B cell (primary cell): ENCODE measurements around the gene TP63. TPM values are rescaled to one million over a fixed set of nuclear protein-coding genes. Genes with fewer than 3 reads are reported as not detected.

ENCODE experiments used
- ATAC-seq: fragments of 200-7000 bp; cut with Tn5 transposase; one replicate; pipeline ENCODE4 v1.10.0; 2021; ENCODE audit warnings: low read depth, mild to moderate bottlenecking, moderate number of reproducible peaks, moderate library complexity
- CTCF ChIA-PET: fragments of 350-600 bp; sonication (Branson Sonifier 250); formaldehyde crosslinking; loops from one replicate; lab custom pipeline; 2021; ENCODE audit warnings: antibody characterized with exemption, inconsistent platforms; lab: Charles Lee
- POLR2A ChIA-PET: fragments of 350-600 bp; sonication (Branson Sonifier 250); formaldehyde crosslinking; loops from one replicate; lab custom pipeline; 2021; ENCODE audit warnings: antibody characterized with exemption; lab: Charles Lee
- DNase-seq: peaks from one replicate; pipeline ENCODE4 v3.0.0; 2013
- H2AFZ ChIP-seq: 2 replicates; pipeline ENCODE4 v1.6.1; 2012; ENCODE audit warnings: mild to moderate bottlenecking, low read depth, low read length; ENCODE audit not compliant: insufficient read depth, poor library complexity, severe bottlenecking
- H3K27ac ChIP-seq, 2 donors: 1 replicate in 1 of 2; 2 replicates in 1 of 2; pipeline ENCODE4 v1.5.1; 2012 to 2013; ENCODE audit warnings: low read length in 2 of 2, mild to moderate bottlenecking in 2 of 2, moderate library complexity in 1 of 2
- H3K27me3 ChIP-seq, 4 experiments: fragments of 200-600 bp in 1 of 4; sonication (generic) in 1 of 4; replicated peaks in 1 of 4; 1 replicate in 2 of 4; 2 replicates in 2 of 4; pipeline versions ENCODE4 v1.6.1 to v1.7.0; 2013 to 2016; ENCODE audit warnings: low read length in 3 of 4, mild to moderate bottlenecking in 2 of 4, mixed read lengths in 1 of 4, moderate library complexity in 1 of 4; ENCODE audit not compliant: insufficient read depth in 4 of 4, control insufficient read depth in 3 of 4; ENCODE audit errors: control extremely low read depth in 1 of 4
- H3K36me3 ChIP-seq, 2 experiments: replicated peaks in 1 of 2; 1 replicate in 1 of 2; 2 replicates in 1 of 2; pipeline versions ENCODE4 v1.6.1 to v1.7.1; 2013; ENCODE audit warnings: low read length in 1 of 2; ENCODE audit not compliant: insufficient read depth in 2 of 2, control insufficient read depth in 1 of 2; ENCODE audit errors: control extremely low read depth in 1 of 2, extremely low read depth in 1 of 2
- H3K4me1 ChIP-seq, 2 donors: fragments of 200-600 bp in 1 of 2; sonication (generic) in 1 of 2; 1 replicate in 1 of 2; 2 replicates in 1 of 2; pipeline versions ENCODE4 v1.5.1 to v1.6.1; 2013 to 2017; ENCODE audit warnings: low read length in 2 of 2; ENCODE audit not compliant: control insufficient read depth in 2 of 2, insufficient read depth in 2 of 2
- H3K4me2 ChIP-seq: replicated peaks from 2 replicates; pipeline ENCODE3; 2012; ENCODE audit warnings: mild to moderate bottlenecking, low read depth, low read length; ENCODE audit not compliant: poor library complexity, severe bottlenecking
- H3K4me3 ChIP-seq, 5 experiments: fragments of 200-600 bp in 1 of 5; sonication (generic) in 1 of 5; 1 replicate in 3 of 5; 2 replicates in 2 of 5; pipeline versions ENCODE4 v1.5.1 to v1.7.0; 2011 to 2016; ENCODE audit warnings: low read length in 4 of 5, mild to moderate bottlenecking in 4 of 5, low read depth in 2 of 5, control low read depth in 1 of 5, moderate library complexity in 1 of 5; ENCODE audit not compliant: insufficient read depth in 1 of 5; ENCODE audit errors: control extremely low read depth in 1 of 5, extremely low read depth in 1 of 5
- H3K79me2 ChIP-seq: fragments of 200-600 bp; sonication (generic); one replicate; pipeline ENCODE4 v1.6.0; 2016; ENCODE audit warnings: low read length; ENCODE audit not compliant: control insufficient read depth, insufficient read depth
- H3K9ac ChIP-seq: fragments of 200-600 bp; sonication (generic); 2 replicates; pipeline ENCODE4 v1.6.1; 2017; ENCODE audit warnings: mild to moderate bottlenecking, low read length, moderate library complexity
- H3K9me3 ChIP-seq, 3 donors: one replicate each; pipeline versions ENCODE4 v1.6.1 to v1.7.1; 2013; ENCODE audit warnings: low read length in 2 of 3; ENCODE audit not compliant: control insufficient read depth in 2 of 3, insufficient read depth in 1 of 3; ENCODE audit errors: control extremely low read depth in 1 of 3
- H4K20me1 ChIP-seq: 2 replicates; pipeline ENCODE4 v1.6.0; 2012; ENCODE audit warnings: mild to moderate bottlenecking, low read length; ENCODE audit not compliant: insufficient read depth, control insufficient read depth, poor library complexity, severe bottlenecking
- H3K27ac Mint-ChIP-seq: one replicate; pipeline ENCODE4 v1.8.0; 2021; ENCODE audit warnings: mixed read lengths
- H3K27me3 Mint-ChIP-seq: one replicate; pipeline ENCODE4 v1.8.0; 2021; ENCODE audit warnings: mixed read lengths
- H3K4me1 Mint-ChIP-seq: one replicate; pipeline ENCODE4 v1.8.0; 2021; ENCODE audit warnings: mixed read lengths
- H3K4me3 Mint-ChIP-seq: one replicate; pipeline ENCODE4 v1.8.0; 2021; ENCODE audit warnings: mixed read lengths
- H3K9me3 Mint-ChIP-seq: one replicate; pipeline ENCODE4 v1.8.0; 2022; ENCODE audit warnings: mixed read lengths; ENCODE audit not compliant: insufficient read depth
- EZH2 ChIP-seq: IDR thresholded peaks from 2 replicates; pipeline ENCODE4 v1.6.1; 2012; ENCODE audit warnings: borderline replicate concordance, low read depth, mild to moderate bottlenecking, moderate library complexity, low read length; ENCODE audit not compliant: insufficient read depth, poor library complexity, severe bottlenecking
- WGBS: methylation state at CpG from one replicate; pipeline ENCODE4 v1.1.5; 2013; ENCODE audit warnings: missing lambda C conversion rate; ENCODE audit not compliant: insufficient coverage; 5-methylcytosine and 5-hydroxymethylcytosine counted together
- intact Hi-C: fragments of 100-400 bp; cut with micrococcal nuclease; formaldehyde crosslinking; loops from one replicate; pipeline ENCODE4 v1.10.0; 2022
- polyA plus RNA-seq: library from polyadenylated mRNA; depleted of rRNA; stranded (reverse); fragments of >200 nt; gene quantifications from 2 replicates; pipeline ENCODE4 v1.2.3, GENCODE V29; 2012
- total RNA-seq, 2 donors: library from RNA; stranded (reverse); fragments of 120-200 nt in 1 of 2; gene quantifications; 1 replicate in 1 of 2; 2 replicates in 1 of 2; pipeline versions ENCODE4 v1.2.3 to v1.2.4, GENCODE V29; 2013 to 2022
- TF ChIP-seq, protein P1 (sequence below): fragments of 200-600 bp; IDR thresholded peaks from one replicate; pipeline ENCODE4 v1.8.0; 2022; ENCODE audit warnings: antibody characterized with exemption, mild to moderate bottlenecking

TP63 gene
- total and polyA plus RNA-seq, 2 donors (not counting 1 experiment from before 2014, with no cell fraction given): 1.2 to 2.0 TPM

- Histone ChIP-seq H4K20me1 (no peaks in the 10 kb centered on the region), H3K4me2 (no peak overlapping the region), H3K27ac (no peak overlapping the region), H3K36me3 (no peaks in the 10 kb centered on the region), H3K27me3 (no peaks in the 10 kb centered on the region), H3K79me2 (no peaks in the 10 kb centered on the region), H2AFZ (no peak overlapping the region), H3K9ac (no peak overlapping the region), H3K4me1 (no peaks in the 10 kb centered on the region), H3K4me3 (no peak overlapping the region), H3K9me3 (no peaks in the 10 kb centered on the region)
- 53% methylated on average over 2 of the region's 3 CpGs for WGBS
- TF ChIP-seq, protein P1, sequence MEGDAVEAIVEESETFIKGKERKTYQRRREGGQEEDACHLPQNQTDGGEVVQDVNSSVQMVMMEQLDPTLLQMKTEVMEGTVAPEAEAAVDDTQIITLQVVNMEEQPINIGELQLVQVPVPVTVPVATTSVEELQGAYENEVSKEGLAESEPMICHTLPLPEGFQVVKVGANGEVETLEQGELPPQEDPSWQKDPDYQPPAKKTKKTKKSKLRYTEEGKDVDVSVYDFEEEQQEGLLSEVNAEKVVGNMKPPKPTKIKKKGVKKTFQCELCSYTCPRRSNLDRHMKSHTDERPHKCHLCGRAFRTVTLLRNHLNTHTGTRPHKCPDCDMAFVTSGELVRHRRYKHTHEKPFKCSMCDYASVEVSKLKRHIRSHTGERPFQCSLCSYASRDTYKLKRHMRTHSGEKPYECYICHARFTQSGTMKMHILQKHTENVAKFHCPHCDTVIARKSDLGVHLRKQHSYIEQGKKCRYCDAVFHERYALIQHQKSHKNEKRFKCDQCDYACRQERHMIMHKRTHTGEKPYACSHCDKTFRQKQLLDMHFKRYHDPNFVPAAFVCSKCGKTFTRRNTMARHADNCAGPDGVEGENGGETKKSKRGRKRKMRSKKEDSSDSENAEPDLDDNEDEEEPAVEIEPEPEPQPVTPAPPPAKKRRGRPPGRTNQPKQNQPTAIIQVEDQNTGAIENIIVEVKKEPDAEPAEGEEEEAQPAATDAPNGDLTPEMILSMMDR: no peak
- TF ChIP-seq EZH2: no peak
- no peaks in the 10 kb centered on the region for H3K4me1 Mint-ChIP-seq
- H3K27me3 Mint-ChIP-seq: no peaks in the 10 kb centered on the region
- intact Hi-C loops: no loop called here
- H3K27ac Mint-ChIP-seq: no peak overlapping the region
- H3K4me3 Mint-ChIP-seq: no peak overlapping the region
- ATAC-seq (no peak), DNase-seq (no peak)
- H3K9me3 Mint-ChIP-seq: no peaks in the 10 kb centered on the region
- CTCF ChIA-PET: no interaction called here
- POLR2A ChIA-PET: no interaction called here
Observed at GRCh38 chr3:189708375-189708774, 77.2 kb downstream of the TP63 start.

DNA sequence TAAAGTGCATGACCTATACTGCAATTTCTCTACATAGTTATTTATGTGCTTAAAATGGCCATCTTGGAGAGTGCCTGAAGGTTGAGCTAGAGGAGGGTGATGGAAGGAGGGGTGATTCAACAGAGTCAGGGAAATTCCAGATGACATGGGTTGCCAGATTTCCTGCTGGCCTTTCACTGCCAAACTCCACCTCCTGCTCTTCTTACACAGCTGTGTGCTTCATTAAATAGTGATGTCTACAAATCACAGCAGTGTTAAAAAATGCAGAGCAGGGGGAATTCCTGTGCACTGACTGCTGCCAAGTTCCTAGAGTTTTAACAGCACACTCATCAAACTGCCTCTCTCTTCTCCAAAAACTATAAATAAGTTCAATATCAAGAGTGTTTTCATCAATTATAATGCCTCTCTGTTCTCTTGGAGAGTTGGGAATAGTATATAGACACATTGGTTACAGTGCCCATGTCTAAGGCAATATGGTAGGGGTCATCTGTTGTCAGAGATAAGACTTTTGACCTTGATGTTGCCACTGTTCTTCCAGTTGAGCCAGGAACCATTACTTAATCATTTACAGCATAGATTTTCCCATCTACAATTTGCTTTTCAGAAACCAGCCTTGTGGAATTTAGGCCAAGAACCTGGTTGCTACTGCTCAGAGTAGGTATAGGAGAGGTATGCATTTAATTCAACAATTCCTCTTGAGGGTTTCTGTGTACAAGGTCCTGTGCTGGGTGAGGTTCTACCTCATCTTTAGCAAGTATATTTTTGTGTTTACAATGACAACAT is 79.6 kb downstream of the TP63 start:
- no peak overlapping the region for H3K4me2 ChIP-seq
- H3K4me1 ChIP-seq: no peaks in the 10 kb centered on the region
- no peaks in the 10 kb centered on the region for H3K79me2 ChIP-seq
- no peak overlapping the region for H3K9ac ChIP-seq
- H3K27ac Mint-ChIP-seq: no peak overlapping the region
- H3K4me3 Mint-ChIP-seq: no peak overlapping the region
- peaks cover 5% of the 10 kb centered on the region for H3K4me1 Mint-ChIP-seq
- ChIA-PET POLR2A (no interaction called here), CTCF (no interaction called here)
- DNase-seq (no peak), ATAC-seq (no peak)
- no peak overlapping the region for H3K27ac ChIP-seq
- no peaks in the 10 kb centered on the region for H3K9me3 Mint-ChIP-seq
- no peak overlapping the region for H2AFZ ChIP-seq
- intact Hi-C loops: no loop called here
- TF ChIP-seq, protein P1: no peak
- TF ChIP-seq EZH2: no peak
- no peaks in the 10 kb centered on the region for H3K9me3 ChIP-seq
- H3K27me3 ChIP-seq: no peaks in the 10 kb centered on the region
- H3K36me3 ChIP-seq: no peaks in the 10 kb centered on the region
- H3K27me3 Mint-ChIP-seq: no peaks in the 10 kb centered on the region
- H4K20me1 ChIP-seq: no peaks in the 10 kb centered on the region
- no peak overlapping the region for H3K4me3 ChIP-seq
